Measurements from ENCODE around the gene ZNF385B.

The ZNF385B gene

GRCh38 chr2:179447839-179448447 is 413.5 kb downstream of the ZNF385B start:
- peaks cover 47% of the 10 kb centered on the region for H3K27me3 ChIP-seq (ENCODE audit: low read depth, low read length)
- no peak overlapping the region for H3K27ac ChIP-seq (ENCODE audit: low read length)

GRCh38 chr2:179447421-179447820 is 414.0 kb downstream of the ZNF385B start:
- no peaks in the 10 kb centered on the region for H3K9me3 ChIP-seq (ENCODE audit: insufficient read depth, low read length)
- H3K9ac ChIP-seq (ENCODE audit: low read length), result no peak overlapping the region
- H3K27me3 ChIP-seq (ENCODE audit: low read depth, low read length), result peaks cover 48% of the 10 kb centered on the region
- H3K79me2 ChIP-seq (ENCODE audit: low read length), result no peaks in the 10 kb centered on the region
- no peak overlapping the region for H3K4me2 ChIP-seq (ENCODE audit: low read length)
- TF ChIP-seq CTCF (IDR thresholded peaks at IDR 0.05; ENCODE audit: low read depth, low read length) (no peak; the same call in 1 of the 2 replicates), EZH2phosphoT487 (IDR thresholded peaks at IDR 0.05; ENCODE audit: low read depth) (no peak)
- H3K4me1 ChIP-seq (ENCODE audit: low read length), result peaks cover 18% of the 10 kb centered on the region
- no peak overlapping the region for H2AFZ ChIP-seq (ENCODE audit: low read depth, low read length)
- H3K36me3 ChIP-seq (replicated peaks; ENCODE audit: low read depth, low read length), result no peaks in the 10 kb centered on the region
- no peaks in the 10 kb centered on the region for H4K20me1 ChIP-seq (ENCODE audit: insufficient read depth, low read length)
- H3K4me3 ChIP-seq (ENCODE audit: low read length), result no peak overlapping the region
- no peak overlapping the region for H3K27ac ChIP-seq (ENCODE audit: low read length)

More at GRCh38 chr2:179447839-179448447, 413.5 kb downstream of the ZNF385B start:
- H3K4me2 ChIP-seq (ENCODE audit: low read length), result no peak overlapping the region
- H3K36me3 ChIP-seq (replicated peaks; ENCODE audit: low read depth, low read length), result no peaks in the 10 kb centered on the region
- H2AFZ ChIP-seq (ENCODE audit: low read depth, low read length), result no peak overlapping the region
- H3K4me1 ChIP-seq (ENCODE audit: low read length), result peaks cover 18% of the 10 kb centered on the region
- no peaks in the 10 kb centered on the region for H3K79me2 ChIP-seq (ENCODE audit: low read length)
- H3K4me3 ChIP-seq (ENCODE audit: low read length), result no peak overlapping the region
- no peaks in the 10 kb centered on the region for H3K9me3 ChIP-seq (ENCODE audit: insufficient read depth, low read length)
- TF ChIP-seq CTCF (IDR thresholded peaks at IDR 0.05; ENCODE audit: low read depth, low read length), result no peak
- no peak overlapping the region for H3K9ac ChIP-seq (ENCODE audit: low read length)
- no peaks in the 10 kb centered on the region for H4K20me1 ChIP-seq (ENCODE audit: insufficient read depth, low read length)

- H3K4me1 ChIP-seq (ENCODE audit: low read length), result peaks cover 18% of the 10 kb centered on the region
- H3K36me3 ChIP-seq (replicated peaks; ENCODE audit: low read depth, low read length), result no peaks in the 10 kb centered on the region
- H3K9me3 ChIP-seq (ENCODE audit: insufficient read depth, low read length), result no peaks in the 10 kb centered on the region
- no peak overlapping the region for H3K4me2 ChIP-seq (ENCODE audit: low read length)
- H3K79me2 ChIP-seq (ENCODE audit: low read length), result no peaks in the 10 kb centered on the region
- H3K27ac ChIP-seq (ENCODE audit: low read length), result no peak overlapping the region
- no peak overlapping the region for H3K9ac ChIP-seq (ENCODE audit: low read length)
- no peak overlapping the region for H3K4me3 ChIP-seq (ENCODE audit: low read length)
- no peak overlapping the region for H2AFZ ChIP-seq (ENCODE audit: low read depth, low read length)
- TF ChIP-seq EZH2phosphoT487 (IDR thresholded peaks at IDR 0.05; ENCODE audit: low read depth) (no peak), CTCF (IDR thresholded peaks at IDR 0.05; ENCODE audit: low read depth, low read length) (no peak)
- H4K20me1 ChIP-seq (ENCODE audit: insufficient read depth, low read length), result no peaks in the 10 kb centered on the region
- peaks cover 50% of the 10 kb centered on the region for H3K27me3 ChIP-seq (ENCODE audit: low read depth, low read length)
Measured at GRCh38 chr2:179446476-179447141, 414.8 kb downstream of the ZNF385B start.

DNA sequence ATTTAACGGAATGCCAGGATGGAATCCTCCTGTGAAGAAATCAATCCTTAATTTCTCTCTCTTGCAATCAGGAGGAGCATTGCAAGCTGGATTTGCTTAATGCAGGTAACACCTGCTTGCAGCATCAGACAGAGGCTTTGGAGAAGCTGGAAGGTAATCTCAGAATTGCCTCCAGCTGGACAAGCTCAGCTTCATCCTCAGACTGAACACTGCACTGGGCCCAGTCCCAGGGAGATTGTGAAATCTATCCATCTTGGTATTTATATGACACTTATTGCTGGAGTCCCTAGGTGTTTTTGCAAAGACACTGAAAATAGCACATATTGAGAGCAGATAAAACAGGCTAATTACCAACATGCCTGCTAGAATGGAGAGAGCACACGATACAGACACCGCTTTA is 417.4 kb downstream of the ZNF385B start:
- Histone ChIP-seq H3K27ac (ENCODE audit: low read length) (no peak overlapping the region), H3K9ac (ENCODE audit: low read length) (no peak overlapping the region)

More for the DNA sequence above, 417.4 kb downstream of the ZNF385B start:
- TF ChIP-seq CTCF (IDR thresholded peaks at IDR 0.05; ENCODE audit: low read depth, low read length) (no peak), EZH2phosphoT487 (IDR thresholded peaks at IDR 0.05; ENCODE audit: low read depth) (no peak)
- Histone ChIP-seq H3K4me1 (ENCODE audit: low read length) (peaks cover 20% of the 10 kb centered on the region), H4K20me1 (ENCODE audit: insufficient read depth, low read length) (no peaks in the 10 kb centered on the region), H3K9me3 (ENCODE audit: insufficient read depth, low read length) (no peaks in the 10 kb centered on the region), H3K79me2 (ENCODE audit: low read length) (no peaks in the 10 kb centered on the region), H3K27me3 (ENCODE audit: low read depth, low read length) (peaks cover 57% of the 10 kb centered on the region), H3K4me2 (ENCODE audit: low read length) (no peak overlapping the region), H3K4me3 (ENCODE audit: low read length) (no peak overlapping the region), H2AFZ (ENCODE audit: low read depth, low read length) (no peak overlapping the region), H3K36me3 (replicated peaks; ENCODE audit: low read depth, low read length) (no peaks in the 10 kb centered on the region)
